ENCODE data around the gene ZAP70. TPM values are rescaled to one million over a fixed set of nuclear protein-coding genes. Genes with fewer than 3 reads are reported as not detected.

Gene ZAP70
- total and polyA plus RNA-seq, 2 donors (not counting 3 experiments of a cell fraction or from before 2014, with no cell fraction given): 0.14 TPM; not detected in 1

- no peaks in the 10 kb centered on the region for H3K27me3 ChIP-seq (ENCODE audit: control insufficient read depth in 2 of 2, insufficient read depth in 2 of 2, low read length in 2 of 2)
- no peak overlapping the region for H3K9ac ChIP-seq (replicated peaks; ENCODE audit: extremely low read depth, insufficient read depth, low read length)
- no peak overlapping the region for H3K4me2 ChIP-seq (ENCODE audit: insufficient read depth, low read length)
- no peaks in the 10 kb centered on the region for H3K79me2 ChIP-seq (ENCODE audit: control insufficient read depth, insufficient read depth, low read length)
- no TSS peak for BruUV-seq (replicated peaks)
- no peak overlapping the region for H2AFZ ChIP-seq (ENCODE audit: low read depth, low read length)
- no peaks in the 10 kb centered on the region for H3K4me1 ChIP-seq (ENCODE audit: control insufficient read depth, extremely low read depth, insufficient read depth, low read length)
- ChIA-PET POLR2A (no interaction called here), CTCF (no interaction called here)
- no peak for DNase-seq (ENCODE audit: low read depth, low spot score)
- dilution Hi-C loops (cut with MboI; ENCODE audit: extremely low pct_ligation_motif_present, low sequenced_read_pairs): no loop called here
- H4K20me1 ChIP-seq (replicated peaks; ENCODE audit: control insufficient read depth, extremely low read depth, insufficient read depth, low read length): no peaks in the 10 kb centered on the region
- FAIRE-seq: no peak
- H3K27ac ChIP-seq (ENCODE audit: insufficient read depth, low read depth, low read length): no peak overlapping the region
- H3K4me3 ChIP-seq (replicated peaks in 1 of 3; ENCODE audit: insufficient read depth in 1 of 3, low read depth in 1 of 3, low read length in 3 of 3): no peak overlapping the region
- intact Hi-C loops (cut with micrococcal nuclease): no loop called here
- H3K36me3 ChIP-seq (ENCODE audit: control insufficient read depth in 2 of 2, extremely low read depth in 1 of 2, insufficient read depth in 2 of 2, low read length in 2 of 2): no peaks in the 10 kb centered on the region
- H3K9me1 ChIP-seq (replicated peaks; ENCODE audit: control insufficient read depth, extremely low read depth, insufficient read depth, low read length): no peaks in the 10 kb centered on the region
- no peak for TF ChIP-seq MAX (IDR thresholded peaks at IDR 0.05; ENCODE audit: insufficient read depth, insufficient read length)
- TF ChIP-seq JUN (IDR thresholded peaks at IDR 0.05; ENCODE audit: borderline replicate concordance, insufficient read depth, insufficient read length, low read depth): no peak
- TF ChIP-seq EZH2 (IDR thresholded peaks at IDR 0.05; ENCODE audit: borderline replicate concordance, low read depth, low read length, severe bottlenecking): no peak
- no peak for TF ChIP-seq POLR2AphosphoS5 (IDR thresholded peaks at IDR 0.05; ENCODE audit: insufficient read depth, low read depth, low read length)
- no peak for TF ChIP-seq MYC (IDR thresholded peaks at IDR 0.05; ENCODE audit: low read depth, low read length)
- no peak for TF ChIP-seq FOS (IDR thresholded peaks at IDR 0.05; ENCODE audit: borderline replicate concordance, insufficient read depth, low read length)
- no peak for TF ChIP-seq POLR2A (IDR thresholded peaks at IDR 0.05; ENCODE audit: low read depth, low read length)
- no peak for TF ChIP-seq GATA2 (IDR thresholded peaks at IDR 0.05; ENCODE audit: insufficient read depth, insufficient read length, low read depth, low read length)
- TF ChIP-seq CTCF (IDR thresholded peaks at IDR 0.05; ENCODE audit: extremely low read depth in 1 of 2, insufficient read depth in 1 of 2, low read depth in 1 of 2, low read length in 2 of 2): no peak
- H3K9me3 ChIP-seq (replicated peaks; ENCODE audit: control insufficient read depth, insufficient read depth, low read length): no peaks in the 10 kb centered on the region
Measured at GRCh38 chr2:97733341-97734035, 20.1 kb downstream of the ZAP70 start.
